CD4-positive, alpha-beta T cell treated with Interleukin-6 at 100 ng/mL for 8 hours (primary cell): ENCODE measurements around the gene MCCC1.
"Not testable (repeated sequence)": the region's sequence is repeated elsewhere in the genome, so short reads cannot be mapped to it uniquely, and the experiment has no call there.

Experiments
- DNase-seq: peaks from one replicate; pipeline ENCODE4 v3.0.0-alpha.2; 2020; ENCODE audit warnings: mixed read lengths, low spot score

Gene MCCC1

DNA sequence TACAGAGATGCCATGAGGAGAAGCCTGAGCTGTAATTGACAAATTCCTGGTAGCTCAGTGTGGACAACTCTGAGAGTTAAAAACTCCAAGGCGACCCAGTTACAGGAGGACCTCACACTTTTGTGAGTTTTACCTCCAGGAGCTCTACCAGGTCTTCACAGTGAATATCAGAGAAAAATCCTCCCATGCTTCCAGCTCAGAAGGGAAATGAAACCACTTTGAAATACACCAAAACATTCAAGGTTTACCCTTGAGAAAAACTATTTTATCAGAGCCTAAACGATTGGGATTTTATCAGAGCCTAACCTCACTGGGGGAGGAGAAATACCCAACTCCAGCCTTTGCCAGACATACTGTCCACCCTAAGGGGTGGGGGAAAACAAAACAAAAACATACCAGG lies 52.4 kb downstream of the MCCC1 start:
- DNase-seq = no peak

DNA sequence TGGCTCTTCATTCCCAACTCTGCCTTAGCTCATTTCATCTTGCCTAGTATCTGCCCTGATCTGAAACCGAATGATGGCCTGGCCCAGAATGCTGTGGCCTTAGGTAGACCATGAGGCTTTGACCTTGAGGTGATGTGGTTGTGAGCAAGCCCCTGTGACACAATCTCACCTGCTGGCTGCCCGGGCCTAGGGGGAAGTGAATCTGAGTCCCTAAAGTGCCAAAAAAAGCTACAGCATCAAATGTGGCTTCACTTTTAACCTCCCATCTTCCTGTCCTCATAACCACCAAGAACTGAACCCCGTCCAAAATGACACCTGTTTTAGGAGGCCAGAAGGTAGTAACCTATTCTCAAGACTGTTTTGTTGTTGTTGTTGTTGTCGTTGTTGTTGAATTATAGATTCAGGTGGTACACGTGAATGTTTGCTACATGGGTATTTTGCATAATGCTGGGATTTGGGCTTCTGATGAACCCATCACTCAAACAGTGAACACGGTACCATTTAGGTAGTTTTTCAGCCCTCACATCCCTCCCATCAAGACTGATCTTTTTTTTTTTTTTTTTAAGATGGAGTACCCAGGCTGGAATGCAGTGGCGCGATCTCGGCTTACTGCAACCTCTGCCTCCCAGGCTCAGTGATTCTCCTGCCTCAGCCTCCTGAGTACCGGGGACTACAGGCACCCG lies 54.6 kb downstream of the MCCC1 start:
- DNase-seq = no peak

DNA sequence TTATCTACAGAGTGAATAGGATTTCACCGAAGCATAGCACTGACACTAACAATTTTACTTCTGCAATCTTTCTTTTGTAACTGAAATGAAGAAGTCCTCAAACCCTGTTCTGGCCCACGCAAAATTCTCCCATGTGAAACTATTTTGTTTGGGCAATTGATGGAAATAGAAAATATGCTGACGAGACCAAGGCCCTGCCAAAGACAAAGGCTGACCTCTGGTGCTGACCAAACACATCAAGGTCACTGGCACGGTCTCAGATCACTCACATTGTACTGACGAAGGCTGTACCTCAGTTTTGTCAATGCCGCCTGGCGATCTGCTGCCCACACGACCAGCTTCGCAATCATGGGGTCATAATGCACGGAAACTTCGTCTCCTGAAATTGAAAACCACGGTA lies 60.5 kb downstream of the MCCC1 start:
- DNase-seq = no peak

GRCh38 chr3:183038221-183038620 lies 61.1 kb downstream of the MCCC1 start:
- DNase-seq = no peak

GRCh38 chr3:183033746-183034145 lies 65.5 kb downstream of the MCCC1 start:
- no peak for DNase-seq

- no peak for DNase-seq
Measured at GRCh38 chr3:183032880-183033555, 66.3 kb downstream of the MCCC1 start.

GRCh38 chr3:183031826-183032225 lies 67.5 kb downstream of the MCCC1 start:
- no peak for DNase-seq

DNA sequence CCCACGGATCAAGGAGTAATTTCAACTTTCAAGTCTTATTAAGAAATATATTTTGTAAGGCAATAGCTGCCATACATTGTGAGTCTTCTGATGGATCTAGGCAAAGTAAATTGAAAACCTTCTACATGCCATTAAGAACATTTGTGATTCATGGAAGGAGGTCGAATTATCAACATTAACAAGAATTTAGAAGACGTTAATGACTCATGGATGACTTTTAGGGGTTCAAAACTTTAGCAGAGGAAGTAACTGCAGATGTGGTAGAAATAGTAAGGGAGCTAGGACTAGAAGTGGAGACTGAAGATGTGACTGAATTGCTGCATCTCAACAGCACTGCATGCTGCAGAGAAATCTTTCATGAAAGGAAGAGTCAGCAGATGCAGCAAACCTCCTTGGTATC lies 70.9 kb downstream of the MCCC1 start:
- DNase-seq = no peak

DNA sequence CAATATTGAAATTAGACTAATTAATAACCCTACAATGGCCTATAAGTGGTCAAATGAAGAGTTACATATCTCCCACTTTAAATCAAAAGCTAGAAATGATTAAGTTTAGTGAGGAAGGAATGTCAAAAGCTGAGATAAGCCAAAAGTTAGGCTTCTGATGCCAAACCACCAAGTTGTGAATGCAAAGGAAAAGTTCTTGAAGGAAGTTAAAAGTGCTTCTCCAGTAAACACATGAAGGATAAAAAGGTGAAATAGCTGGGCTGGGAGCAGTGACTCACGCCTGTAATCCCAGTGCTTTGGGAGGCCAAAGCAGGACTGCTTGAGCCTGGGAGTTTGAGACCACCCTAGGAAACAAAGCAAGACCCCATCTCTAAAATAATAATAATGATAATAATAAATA lies 72.0 kb downstream of the MCCC1 start:
- DNase-seq = no peak

GRCh38 chr3:183022936-183023516 lies 76.3 kb downstream of the MCCC1 start:
- no peak for DNase-seq

DNA sequence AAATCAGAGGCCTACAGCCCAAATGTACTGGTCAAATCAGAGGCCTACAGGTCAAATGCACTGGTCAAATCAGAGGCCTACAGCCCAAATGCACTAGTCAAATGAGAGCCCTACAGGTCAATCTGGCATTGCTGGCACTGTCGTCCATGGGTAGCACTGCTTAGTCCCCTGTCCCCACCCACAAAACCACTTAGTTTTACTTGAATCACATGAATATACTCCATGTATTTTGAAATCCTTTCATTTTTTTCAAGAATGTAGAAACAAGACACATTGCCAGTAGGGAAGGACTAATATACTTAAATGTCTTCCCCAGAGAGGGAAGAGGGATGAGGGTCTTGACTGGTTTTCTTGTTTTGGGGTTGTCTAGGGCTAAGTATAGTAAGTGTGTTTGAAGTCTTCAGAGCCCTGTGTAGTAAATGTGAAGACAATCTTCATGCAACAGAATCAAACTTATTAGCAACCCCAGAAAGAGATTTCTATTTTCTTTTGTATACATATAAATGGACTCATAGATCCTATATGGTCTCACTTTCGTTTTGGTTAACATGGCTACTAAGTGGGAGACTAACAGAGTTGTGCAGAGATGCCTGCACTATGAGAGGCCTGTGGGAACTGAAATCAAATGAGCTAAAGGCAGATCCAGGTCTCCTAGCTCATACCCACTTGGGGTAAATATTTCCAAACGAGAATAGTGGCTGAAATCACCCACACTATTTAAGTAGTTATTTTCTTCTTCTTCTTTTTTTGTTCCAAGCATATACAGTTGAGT lies 80.7 kb downstream of the MCCC1 start:
- no peak for DNase-seq

DNA sequence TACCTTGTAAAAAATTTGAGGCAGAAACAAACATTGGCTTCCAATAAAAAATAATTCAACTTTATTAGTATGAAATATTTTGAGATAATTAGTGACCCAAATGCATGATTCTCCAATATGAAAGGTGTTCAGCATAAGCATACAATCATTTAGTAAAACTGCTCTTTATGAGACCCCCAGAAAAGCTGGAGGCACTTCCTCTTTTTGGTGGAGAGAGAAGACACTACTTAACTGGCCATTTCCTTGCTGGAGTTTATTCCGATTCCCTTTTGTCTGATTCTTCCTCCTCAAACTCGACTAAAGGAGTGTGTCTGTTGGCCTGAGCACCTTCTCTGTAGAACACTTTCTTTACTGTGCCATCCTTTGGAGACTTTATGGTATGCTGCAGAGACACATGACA lies 84.1 kb downstream of the MCCC1 start:
- DNase-seq = no peak

DNA sequence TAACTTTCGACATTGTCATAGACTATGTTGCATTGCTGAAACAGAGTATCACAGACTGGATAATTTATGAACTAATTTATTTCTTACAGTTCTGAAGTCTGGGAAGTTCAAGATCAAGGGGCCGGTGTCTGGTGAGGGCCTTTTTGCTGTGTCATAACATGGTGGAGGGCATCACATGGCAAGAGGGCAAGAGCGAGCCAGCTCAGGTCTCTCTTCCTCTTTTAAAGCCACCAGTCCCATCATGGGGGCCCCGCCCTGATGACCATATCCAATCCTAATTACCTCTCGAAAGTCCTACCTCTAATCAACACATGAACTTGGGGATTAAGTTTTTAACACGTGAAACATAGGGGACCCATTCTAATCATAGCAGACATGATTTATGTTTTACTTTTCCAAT lies 85.4 kb downstream of the MCCC1 start:
- no peak for DNase-seq

- DNase-seq = no peak
Measured at GRCh38 chr3:183013074-183013473, 86.2 kb downstream of the MCCC1 start.

GRCh38 chr3:183008800-183009199 lies 90.5 kb downstream of the MCCC1 start:
- DNase-seq = no peak

- no peak for DNase-seq
Measured at GRCh38 chr3:183008303-183008702, 91.0 kb downstream of the MCCC1 start.

DNA sequence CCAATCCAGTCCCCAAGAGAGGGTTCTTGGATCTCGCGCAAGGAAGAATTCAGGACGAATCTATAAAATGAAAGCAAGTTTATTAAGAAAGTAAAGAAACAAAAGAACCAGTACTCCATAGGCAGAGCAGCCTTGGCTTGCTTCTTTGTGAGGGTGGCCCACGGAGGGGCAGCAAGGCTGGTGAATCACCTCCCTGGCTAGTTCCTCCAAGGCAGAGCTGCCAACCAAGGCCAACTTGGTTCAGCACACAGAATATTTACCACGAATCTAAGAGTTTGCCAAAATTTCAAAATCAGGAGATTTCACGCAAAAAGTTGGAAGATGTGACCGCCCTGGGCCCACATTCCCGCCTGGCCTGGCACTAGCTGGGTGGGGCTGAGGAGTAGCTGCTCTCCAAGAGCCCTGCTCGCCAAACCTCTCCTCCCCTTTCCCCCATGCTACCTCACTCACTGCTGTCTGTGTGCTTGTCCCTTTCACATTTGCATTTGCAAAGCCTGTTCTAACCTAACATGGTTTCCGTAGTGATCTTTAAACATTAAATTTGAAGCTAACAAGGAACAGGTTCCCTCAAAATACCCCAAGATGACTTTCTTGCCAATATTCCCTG lies 92.8 kb downstream of the MCCC1 start:
- no peak for DNase-seq

GRCh38 chr3:182999767-183000166 lies 99.5 kb downstream of the MCCC1 start:
- no peak for DNase-seq

- DNase-seq = not testable (repeated sequence)
Measured at GRCh38 chr3:182993486-182994201, 105.7 kb downstream of the MCCC1 start.

GRCh38 chr3:182989566-182989965 lies 109.7 kb downstream of the MCCC1 start:
- DNase-seq = no peak

GRCh38 chr3:182986021-182986420 lies 113.3 kb downstream of the MCCC1 start:
- DNase-seq = no peak

DNA sequence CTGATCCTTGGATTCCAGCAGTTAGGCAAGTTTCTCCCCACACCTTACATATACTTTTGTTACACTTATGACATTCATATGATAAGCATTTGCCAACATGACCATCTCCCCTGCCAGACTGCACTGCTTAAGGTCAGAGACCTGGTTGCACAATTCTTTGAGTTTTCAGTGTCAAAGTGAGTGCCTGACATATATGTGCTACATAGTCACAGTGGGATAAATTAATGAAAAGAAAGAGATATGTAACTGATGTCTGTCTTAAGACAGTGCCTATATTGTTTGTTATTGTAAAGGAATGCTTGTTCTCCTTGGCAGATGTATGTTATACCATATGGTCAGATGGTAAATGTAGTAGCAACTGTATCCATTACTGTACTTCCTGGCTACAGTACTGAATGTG lies 115.4 kb downstream of the MCCC1 start:
- DNase-seq = no peak
